Esophagus mucosa (tissue), 1 donor: ENCODE data around the gene RCBTB2. TPM values are rescaled to one million over a fixed set of nuclear protein-coding genes. Genes with fewer than 3 reads are reported as not detected.
A peak's percentile ranks its signal among the peaks of the same experiment; 100 is the strongest.

Source experiments
- ATAC-seq: fragments of 200-7000 bp; cut with Tn5 transposase; one replicate; pipeline ENCODE4 v1.9.1; 2020
- total RNA-seq: library from RNA; stranded (reverse); gene quantifications from one replicate; pipeline ENCODE4 v1.2.4, GENCODE V29; 2023
- donor health status: DM: yes; HTN: yes; CAD: no.

RCBTB2 gene
- total RNA-seq, 1 donor from 2014 or later, result 10.3 TPM

GRCh38 chr13:48528720-48529119 is 4.2 kb downstream of the RCBTB2 start:
- ATAC-seq, result no peak

- no peak for ATAC-seq
These were observed 4.9 kb downstream of the RCBTB2 start for GRCh38 chr13:48527955-48528354.

- ATAC-seq, result no peak
These were observed 6.6 kb downstream of the RCBTB2 start for GRCh38 chr13:48526286-48526685.

GRCh38 chr13:48518083-48518482 is 14.8 kb downstream of the RCBTB2 start:
- ATAC-seq, result no peak

- no peak for ATAC-seq
These were observed 17.1 kb downstream of the RCBTB2 start for GRCh38 chr13:48515732-48516131.

- ATAC-seq, result no peak
These were observed 18.1 kb downstream of the RCBTB2 start for GRCh38 chr13:48514793-48515192.

DNA sequence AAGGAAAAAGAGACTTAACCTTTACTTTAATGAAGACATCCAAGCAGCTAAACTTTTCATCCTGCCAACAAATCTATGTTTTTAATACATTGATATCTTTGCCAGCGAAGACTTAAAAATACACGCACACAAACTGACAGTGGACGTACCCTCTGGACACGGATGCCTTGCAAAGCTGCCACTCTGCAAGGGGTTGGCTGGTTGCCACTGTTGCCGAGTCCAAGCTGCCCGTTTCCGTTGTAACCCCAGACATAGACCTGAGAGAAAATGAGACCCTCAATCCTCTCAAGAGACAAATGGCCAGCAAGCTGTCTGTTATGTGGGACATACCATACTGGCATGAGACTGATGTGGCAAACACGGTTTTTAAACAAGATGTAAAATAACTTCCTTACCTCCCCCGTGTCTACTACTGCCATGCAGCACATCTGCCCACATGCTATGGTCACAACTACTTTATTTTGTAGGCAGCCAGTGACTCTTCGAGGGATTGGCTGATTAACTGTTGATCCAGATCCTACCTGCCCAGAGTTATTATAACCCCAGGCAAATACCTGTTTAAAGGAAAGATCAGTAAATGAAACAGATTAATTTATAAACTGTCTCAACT is 21.2 kb downstream of the RCBTB2 start:
- ATAC-seq, result no peak

DNA sequence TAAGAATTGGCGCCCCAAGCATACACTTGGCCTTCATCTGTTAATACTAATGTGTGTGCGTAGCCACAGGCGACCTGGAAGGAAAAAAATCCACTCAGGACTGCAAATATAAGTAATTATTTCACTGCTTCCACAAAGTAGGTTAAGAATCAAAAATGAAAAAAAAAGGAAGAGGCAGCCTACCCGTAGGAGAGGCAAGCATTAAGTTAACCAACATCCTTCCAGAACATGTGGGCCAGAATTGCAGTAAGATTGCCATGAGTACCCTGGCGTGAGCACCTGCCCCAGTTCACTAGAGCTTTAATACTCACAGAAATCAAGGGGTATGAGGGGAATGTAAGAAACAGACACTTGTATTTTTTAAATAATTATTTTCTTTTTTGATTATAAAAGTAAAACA is 22.2 kb downstream of the RCBTB2 start:
- no peak for ATAC-seq

GRCh38 chr13:48508011-48508410 is 24.9 kb downstream of the RCBTB2 start:
- ATAC-seq, result peak; percentile 88

DNA sequence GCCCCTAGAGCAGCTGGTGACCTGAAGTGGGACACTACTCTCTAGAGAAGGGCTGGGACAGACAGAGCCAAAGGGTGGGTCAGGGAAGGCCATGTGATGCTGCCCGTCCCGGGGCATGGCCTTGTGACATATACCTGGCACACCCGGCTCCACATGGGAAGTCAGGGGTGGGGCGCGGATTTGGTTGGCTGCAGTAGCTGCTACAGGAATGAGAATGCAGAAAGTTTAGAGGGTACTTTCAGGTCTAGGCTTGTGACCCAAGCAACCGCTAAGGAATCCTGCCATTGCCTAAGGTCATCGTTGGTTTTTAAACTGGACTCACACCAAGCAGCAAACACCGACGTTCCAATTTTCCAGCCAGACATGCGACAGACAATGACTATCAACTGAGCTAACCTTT is 25.9 kb downstream of the RCBTB2 start:
- peak; percentile 84 for ATAC-seq

GRCh38 chr13:48506092-48506701 is 26.7 kb downstream of the RCBTB2 start:
- no peak for ATAC-seq

GRCh38 chr13:48505597-48506091 is 27.2 kb downstream of the RCBTB2 start:
- ATAC-seq, result no peak

- peak; percentile 7 for ATAC-seq
These were observed 27.9 kb downstream of the RCBTB2 start for GRCh38 chr13:48505012-48505411.

GRCh38 chr13:48504606-48505005 is 28.3 kb downstream of the RCBTB2 start:
- ATAC-seq, result peak; percentile 43

DNA sequence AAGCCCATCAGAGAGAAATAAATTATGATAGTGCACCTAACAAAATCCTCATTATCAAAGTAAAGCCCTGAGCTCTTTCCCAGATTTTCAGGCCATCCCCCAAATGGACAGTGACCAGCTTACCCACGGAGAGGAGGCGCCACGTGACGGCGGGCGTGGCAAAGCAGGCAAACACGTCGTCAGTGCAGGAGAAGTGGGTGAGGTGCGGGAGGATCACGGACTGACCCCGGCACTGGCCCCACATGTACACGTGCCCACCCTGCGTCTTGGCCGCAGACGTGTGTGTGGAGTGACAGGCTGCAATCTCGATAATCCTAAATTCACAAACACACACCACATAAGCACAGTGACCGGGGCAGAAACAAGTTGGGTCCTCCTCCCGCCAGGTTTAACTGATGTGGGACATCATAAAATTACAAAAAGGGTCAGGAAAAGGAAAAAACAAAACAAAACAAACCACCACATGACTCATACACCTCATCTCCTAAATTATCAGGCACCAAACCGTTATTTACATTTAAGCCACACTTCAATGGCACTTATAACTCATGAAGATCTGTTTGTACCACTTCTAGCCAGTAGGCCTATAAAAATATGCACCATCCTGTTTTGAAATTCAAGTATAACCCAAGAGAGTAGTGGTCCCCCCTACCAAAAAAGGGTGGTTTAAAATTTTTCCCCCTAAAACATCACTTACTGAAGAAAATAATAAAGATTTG is 30.1 kb downstream of the RCBTB2 start:
- no peak for ATAC-seq

GRCh38 chr13:48501705-48502104 is 31.2 kb downstream of the RCBTB2 start:
- ATAC-seq, result no peak

DNA sequence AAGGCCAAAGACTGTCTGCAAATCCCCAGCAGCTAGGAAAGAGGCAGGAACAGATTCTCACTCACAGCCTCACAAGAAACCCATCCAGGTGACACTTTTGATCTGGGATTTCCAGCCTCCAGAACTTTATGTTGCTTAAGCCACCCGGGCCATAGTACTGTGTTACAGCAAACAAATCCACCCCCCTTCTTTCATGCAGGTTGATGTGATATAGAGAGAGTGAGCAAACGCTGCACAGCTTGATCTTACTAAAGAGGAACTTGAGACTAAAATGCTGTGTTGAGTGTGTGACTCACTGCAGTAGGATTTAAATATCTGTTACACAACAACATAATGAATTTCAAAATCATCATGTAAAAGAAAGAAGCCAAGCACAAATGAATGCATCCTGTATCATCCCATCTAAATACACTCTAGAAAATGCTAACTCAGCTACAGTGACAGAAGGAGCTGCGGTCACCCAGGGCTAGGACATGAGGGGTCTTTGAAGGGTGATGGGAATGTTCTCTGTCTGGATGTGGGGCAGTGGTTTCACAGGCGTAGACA is 32.2 kb downstream of the RCBTB2 start:
- ATAC-seq, result peak; percentile 87

GRCh38 chr13:48497669-48498068 is 35.2 kb downstream of the RCBTB2 start:
- ATAC-seq, result no peak

- ATAC-seq, result no peak
These were observed 36.4 kb downstream of the RCBTB2 start for GRCh38 chr13:48496271-48497161.

DNA sequence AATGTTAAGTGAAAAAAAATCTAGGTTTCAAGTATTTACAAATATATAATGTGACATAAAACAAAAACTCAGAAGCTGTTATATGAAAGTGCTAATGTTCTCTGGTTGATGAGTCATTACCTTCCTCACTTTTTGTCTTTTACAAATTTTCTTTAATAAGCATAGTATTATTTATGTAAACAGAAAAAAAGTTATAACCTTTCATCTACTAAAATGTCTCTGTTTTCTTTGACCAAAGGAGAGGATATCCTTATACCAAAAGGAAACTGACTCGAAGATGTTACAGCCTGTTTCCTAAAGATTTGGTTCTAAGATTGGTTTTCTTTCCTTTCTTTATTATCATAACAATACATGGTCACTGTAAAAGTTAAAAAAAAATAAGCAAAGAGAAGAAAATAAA is 38.0 kb downstream of the RCBTB2 start:
- ATAC-seq, result no peak

- no peak for ATAC-seq
These were observed 39.0 kb downstream of the RCBTB2 start for GRCh38 chr13:48493851-48494250.

GRCh38 chr13:48493066-48493765 is 39.7 kb downstream of the RCBTB2 start:
- peak; percentile 22 for ATAC-seq
